ENCODE data around the gene GRAP2. TPM values are rescaled to one million over a fixed set of nuclear protein-coding genes. Genes with fewer than 3 reads are reported as not detected.

The GRAP2 gene
- total and polyA plus RNA-seq, 2 experiments from 2014 or later: 0.42 TPM; not detected in 1

GRCh38 chr22:40021401-40022000, 120.6 kb downstream of the GRAP2 start:
- H3K4me3 ChIP-seq: no peak overlapping the region
- H3K36me3 Mint-ChIP-seq (ENCODE audit: low read depth): peaks cover 26% of the 10 kb centered on the region
- DNase-seq (ENCODE audit: low spot score) (no peak), ATAC-seq (no peak)
- H3K9me3 Mint-ChIP-seq: no peaks in the 10 kb centered on the region; the same call in 2 of the 3 replicates
- H3K27ac Mint-ChIP-seq: no peak overlapping the region
- no peaks in the 10 kb centered on the region for H3K79me2 ChIP-seq (replicated peaks; ENCODE audit: insufficient read depth)
- TF ChIP-seq NANOG (IDR thresholded peaks at IDR 0.05; ENCODE audit: borderline replicate concordance): no peak
- TF ChIP-seq REST (IDR thresholded peaks at IDR 0.05; ENCODE audit: unreplicated experiment): no peak
- no peak for TF ChIP-seq ZNF331 (CRISPR knock-in tag; IDR thresholded peaks at IDR 0.05; ENCODE audit: low read depth)
- TF ChIP-seq CTCF (conservative IDR thresholded peaks at IDR 0.05; ENCODE audit: low read depth in 2 of 2): no peak
- no peak for TF ChIP-seq EZH2 (IDR thresholded peaks at IDR 0.05; ENCODE audit: low read depth, unreplicated experiment)
- no peak for TF ChIP-seq JUNB (IDR thresholded peaks at IDR 0.05; ENCODE audit: unreplicated experiment)
- no peak for TF ChIP-seq STAT1 (IDR thresholded peaks at IDR 0.05; ENCODE audit: unreplicated experiment)
- TF ChIP-seq ZNF114 (CRISPR knock-in tag; IDR thresholded peaks at IDR 0.05): no peak
- no peak for TF ChIP-seq POLR2AphosphoS5 (IDR thresholded peaks at IDR 0.05; ENCODE audit: low read depth)
- no peak for TF ChIP-seq ZNF462 (CRISPR knock-in tag; IDR thresholded peaks at IDR 0.05)
- no peak for TF ChIP-seq ETS1 (IDR thresholded peaks at IDR 0.05)
- no peak for TF ChIP-seq EZH2phosphoT487 (IDR thresholded peaks at IDR 0.05; ENCODE audit: unreplicated experiment)
- H3K36me3 ChIP-seq (ENCODE audit: insufficient read depth): peaks cover 4% of the 10 kb centered on the region; the same call in 1 of the 2 replicates
- peaks cover 4% of the 10 kb centered on the region for H3K27me3 Mint-ChIP-seq (ENCODE audit: insufficient read depth, low read depth, poor library complexity)
- no peaks in the 10 kb centered on the region for H3K4me1 ChIP-seq (ENCODE audit: insufficient read depth)
- peaks cover 4% of the 10 kb centered on the region; the same call in 1 of the 2 replicates for H3F3A ChIP-seq (replicated peaks; ENCODE audit: low read depth)
- H2AFZ ChIP-seq: no peak overlapping the region
- no peaks in the 10 kb centered on the region for H3K9me2 ChIP-seq (ENCODE audit: insufficient read depth)
- no peaks in the 10 kb centered on the region for H3K27me3 ChIP-seq (ENCODE audit: insufficient read depth)
- H3K4me3 Mint-ChIP-seq: no peak overlapping the region
- no peak overlapping the region for H3K27ac ChIP-seq (ENCODE audit: low read depth)
- no peaks in the 10 kb centered on the region; the same call in 1 of the 2 replicates for H4K20me1 ChIP-seq (replicated peaks; ENCODE audit: insufficient read depth)
- peaks cover 8% of the 10 kb centered on the region; the same call in 2 of the 3 replicates for H3K4me1 Mint-ChIP-seq
- no peak overlapping the region for H3K4me2 ChIP-seq
